Panc1 (cell line): ENCODE measurements around the gene DUSP8. TPM values are rescaled to one million over a fixed set of nuclear protein-coding genes. Genes with fewer than 3 reads are reported as not detected.
A peak's percentile ranks its signal among the peaks of the same experiment; 100 is the strongest.

Experiments used
- ATAC-seq: fragments of 200-7000 bp; cut with Tn5 transposase; 2 replicates; pipeline ENCODE4 v1.9.1; 2020; ENCODE audit warnings: mild to moderate bottlenecking, moderate library complexity
- BruUV-seq: library from RNA; stranded (reverse); fragments of 400-500 nt; replicated peaks from 2 replicates; lab custom pipeline; 2021; lab: Mats Ljungman, UMichigan
- CTCF ChIA-PET: fragments of 300-600 bp; sonication (Branson Sonifier 250); formaldehyde crosslinking; loops from one replicate; lab custom pipeline; 2022; ENCODE audit warnings: antibody characterized with exemption; lab: Charles Lee
- POLR2A ChIA-PET: fragments of 300-600 bp; sonication (Branson Sonifier 250); formaldehyde crosslinking; loops from one replicate; lab custom pipeline; 2022; ENCODE audit warnings: antibody characterized with exemption; lab: Charles Lee
- DNase-seq: peaks from one replicate; pipeline ENCODE4 v3.0.0-alpha.2; 2010; ENCODE audit warnings: low read depth, low spot score
- H3K27ac ChIP-seq: 2 replicates; pipeline ENCODE4 v1.5.1; 2011; ENCODE audit warnings: mild to moderate bottlenecking, low read length, inconsistent platforms
- H3K27me3 ChIP-seq: fragments of 200-500 bp; sonication (Bioruptor generic); 2 replicates; pipeline ENCODE4 v1.6.0; 2014; ENCODE audit warnings: low read length, inconsistent platforms; ENCODE audit not compliant: control insufficient read depth, insufficient read depth
- H3K36me3 ChIP-seq: fragments of 200-500 bp; sonication (Bioruptor generic); 2 replicates; pipeline ENCODE4 v1.5.1; 2014; ENCODE audit warnings: inconsistent platforms, mild to moderate bottlenecking, low read length, moderate library complexity; ENCODE audit not compliant: control insufficient read depth, insufficient read depth
- H3K4me1 ChIP-seq: 2 replicates; pipeline ENCODE4 v1.5.1; 2011; ENCODE audit warnings: inconsistent platforms, mild to moderate bottlenecking, low read length, moderate library complexity; ENCODE audit not compliant: control insufficient read depth, insufficient read depth
- H3K4me3 ChIP-seq, 2 experiments: 2 replicates each; pipeline ENCODE4 v1.5.1; 2011 to 2012; ENCODE audit warnings: low read depth in 2 of 2, low read length in 2 of 2, mild to moderate bottlenecking in 2 of 2, inconsistent platforms in 1 of 2, moderate library complexity in 1 of 2
- H3K9me3 ChIP-seq: fragments of 200-500 bp; sonication (Bioruptor generic); 2 replicates; pipeline ENCODE4 v1.5.1; 2014; ENCODE audit warnings: low read depth, mild to moderate bottlenecking, inconsistent platforms, low read length, moderate library complexity; ENCODE audit not compliant: control insufficient read depth, insufficient read depth
- POLR2AphosphoS5 ChIP-seq: IDR thresholded peaks from 2 replicates; pipeline ENCODE4 v1.6.1; 2012; ENCODE audit warnings: mild to moderate bottlenecking, low read depth, low read length, moderate library complexity
- SIN3A ChIP-seq: IDR thresholded peaks from 2 replicates; pipeline ENCODE4 v1.6.1; 2012; ENCODE audit warnings: low read depth, mild to moderate bottlenecking, low read length, moderate library complexity, borderline replicate concordance; ENCODE audit not compliant: insufficient read depth
- TCF7L2 ChIP-seq: IDR thresholded peaks from 2 replicates; pipeline ENCODE4 v1.6.1; 2011; ENCODE audit warnings: mild to moderate bottlenecking, low read depth, low read length, inconsistent platforms
- in situ Hi-C: cut with HindIII; loops from 2 replicates; pipeline ENCODE4 v1.10.0; 2016; ENCODE audit warnings: low sequenced_read_pairs, low pct_unique_long_range_greater_than_20kb
- intact Hi-C: fragments of 100-400 bp; cut with micrococcal nuclease; formaldehyde crosslinking; loops from one replicate; pipeline ENCODE4 v1.10.0; 2022; ENCODE audit not compliant: unreplicated experiment
- total RNA-seq: library from RNA; stranded (reverse); gene quantifications from one replicate; pipeline ENCODE4 v1.2.1, GENCODE V29; 2021; ENCODE audit not compliant: unreplicated experiment
- TF ChIP-seq, protein P1 (sequence below): fragments of 450-650 bp; IDR thresholded peaks from 2 replicates; pipeline ENCODE4 v1.5.1; 2017; ENCODE audit warnings: mild to moderate bottlenecking
- TF ChIP-seq, protein P2 (sequence below), 2 experiments: IDR thresholded peaks; 2 replicates each; pipeline ENCODE4 v1.6.1; 2011 to 2012; ENCODE audit warnings: low read depth in 2 of 2, control low read depth in 1 of 2, low read length in 1 of 2, mild to moderate bottlenecking in 1 of 2, moderate library complexity in 1 of 2; ENCODE audit not compliant: insufficient read depth in 1 of 2

The DUSP8 gene
- total RNA-seq, 1 experiment from 2014 or later: 5.5 TPM

DNA sequence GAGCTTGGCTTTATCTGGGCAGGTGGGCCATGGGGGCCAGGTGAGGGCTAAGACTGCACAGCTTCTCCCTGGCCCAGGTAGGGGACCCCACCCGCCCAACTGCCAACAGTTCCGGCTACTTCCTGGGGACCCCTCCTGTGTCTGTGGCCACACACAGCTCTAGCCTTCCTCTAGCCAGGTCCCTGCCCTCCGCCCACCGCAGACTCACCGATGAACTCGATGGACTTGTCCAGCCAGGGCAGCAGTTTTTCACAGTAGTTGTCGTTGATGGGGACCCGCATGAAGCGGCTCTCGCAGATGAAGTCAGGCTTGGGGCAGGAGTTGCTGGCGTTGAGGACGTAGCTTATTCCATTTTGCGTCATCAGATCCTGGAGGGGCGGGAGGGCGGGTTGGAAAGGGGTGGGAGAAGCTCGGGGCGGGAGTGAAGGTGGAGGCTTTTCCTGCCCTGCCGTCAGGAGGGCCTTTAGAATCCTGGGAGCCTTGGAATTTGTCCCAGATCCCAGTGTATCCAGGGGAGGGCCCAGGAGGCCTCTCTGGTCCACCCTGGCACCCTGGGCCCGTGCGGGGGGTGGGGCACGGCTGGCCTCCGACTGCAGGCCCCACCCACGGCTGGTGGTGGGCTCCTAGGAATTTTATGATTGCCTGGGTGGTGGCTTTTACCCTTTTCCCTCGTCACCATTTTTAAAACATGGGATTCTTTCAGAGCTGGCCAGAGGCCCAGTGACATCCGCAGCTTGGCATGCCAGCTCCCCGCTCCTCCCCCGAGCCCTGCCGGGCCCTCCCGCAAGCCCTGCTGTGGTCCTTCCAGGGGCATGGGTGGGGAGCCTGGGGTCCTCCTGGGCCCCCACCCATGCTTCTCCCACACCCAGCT lies 13.9 kb downstream of the DUSP8 start:
- Histone ChIP-seq H3K4me3 (no peak overlapping the region), H3K4me1 (peaks cover 17% of the 10 kb centered on the region), H3K36me3 (no peaks in the 10 kb centered on the region), H3K27ac (peak overlapping the region; percentile 1; the same call in 1 of the 2 replicates), H3K9me3 (no peaks in the 10 kb centered on the region), H3K27me3 (no peaks in the 10 kb centered on the region)
- intact Hi-C loops: no loop called here
- ChIA-PET CTCF (interaction anchor here (1.3 to 2.6 kb wide), 2 partner anchors 12 to 16 kb away, joined by 6 to 11 read pairs; no protein-coding TSS in a partner anchor), POLR2A (no interaction called here)
- BruUV-seq: no TSS peak
- in situ Hi-C loops: no loop called here
- ATAC-seq: peak; percentile 35
- TF ChIP-seq SIN3A (no peak), POLR2AphosphoS5 (no peak), TCF7L2 (no peak)
- TF ChIP-seq, protein P1, sequence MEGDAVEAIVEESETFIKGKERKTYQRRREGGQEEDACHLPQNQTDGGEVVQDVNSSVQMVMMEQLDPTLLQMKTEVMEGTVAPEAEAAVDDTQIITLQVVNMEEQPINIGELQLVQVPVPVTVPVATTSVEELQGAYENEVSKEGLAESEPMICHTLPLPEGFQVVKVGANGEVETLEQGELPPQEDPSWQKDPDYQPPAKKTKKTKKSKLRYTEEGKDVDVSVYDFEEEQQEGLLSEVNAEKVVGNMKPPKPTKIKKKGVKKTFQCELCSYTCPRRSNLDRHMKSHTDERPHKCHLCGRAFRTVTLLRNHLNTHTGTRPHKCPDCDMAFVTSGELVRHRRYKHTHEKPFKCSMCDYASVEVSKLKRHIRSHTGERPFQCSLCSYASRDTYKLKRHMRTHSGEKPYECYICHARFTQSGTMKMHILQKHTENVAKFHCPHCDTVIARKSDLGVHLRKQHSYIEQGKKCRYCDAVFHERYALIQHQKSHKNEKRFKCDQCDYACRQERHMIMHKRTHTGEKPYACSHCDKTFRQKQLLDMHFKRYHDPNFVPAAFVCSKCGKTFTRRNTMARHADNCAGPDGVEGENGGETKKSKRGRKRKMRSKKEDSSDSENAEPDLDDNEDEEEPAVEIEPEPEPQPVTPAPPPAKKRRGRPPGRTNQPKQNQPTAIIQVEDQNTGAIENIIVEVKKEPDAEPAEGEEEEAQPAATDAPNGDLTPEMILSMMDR: no peak
- TF ChIP-seq, protein P2, sequence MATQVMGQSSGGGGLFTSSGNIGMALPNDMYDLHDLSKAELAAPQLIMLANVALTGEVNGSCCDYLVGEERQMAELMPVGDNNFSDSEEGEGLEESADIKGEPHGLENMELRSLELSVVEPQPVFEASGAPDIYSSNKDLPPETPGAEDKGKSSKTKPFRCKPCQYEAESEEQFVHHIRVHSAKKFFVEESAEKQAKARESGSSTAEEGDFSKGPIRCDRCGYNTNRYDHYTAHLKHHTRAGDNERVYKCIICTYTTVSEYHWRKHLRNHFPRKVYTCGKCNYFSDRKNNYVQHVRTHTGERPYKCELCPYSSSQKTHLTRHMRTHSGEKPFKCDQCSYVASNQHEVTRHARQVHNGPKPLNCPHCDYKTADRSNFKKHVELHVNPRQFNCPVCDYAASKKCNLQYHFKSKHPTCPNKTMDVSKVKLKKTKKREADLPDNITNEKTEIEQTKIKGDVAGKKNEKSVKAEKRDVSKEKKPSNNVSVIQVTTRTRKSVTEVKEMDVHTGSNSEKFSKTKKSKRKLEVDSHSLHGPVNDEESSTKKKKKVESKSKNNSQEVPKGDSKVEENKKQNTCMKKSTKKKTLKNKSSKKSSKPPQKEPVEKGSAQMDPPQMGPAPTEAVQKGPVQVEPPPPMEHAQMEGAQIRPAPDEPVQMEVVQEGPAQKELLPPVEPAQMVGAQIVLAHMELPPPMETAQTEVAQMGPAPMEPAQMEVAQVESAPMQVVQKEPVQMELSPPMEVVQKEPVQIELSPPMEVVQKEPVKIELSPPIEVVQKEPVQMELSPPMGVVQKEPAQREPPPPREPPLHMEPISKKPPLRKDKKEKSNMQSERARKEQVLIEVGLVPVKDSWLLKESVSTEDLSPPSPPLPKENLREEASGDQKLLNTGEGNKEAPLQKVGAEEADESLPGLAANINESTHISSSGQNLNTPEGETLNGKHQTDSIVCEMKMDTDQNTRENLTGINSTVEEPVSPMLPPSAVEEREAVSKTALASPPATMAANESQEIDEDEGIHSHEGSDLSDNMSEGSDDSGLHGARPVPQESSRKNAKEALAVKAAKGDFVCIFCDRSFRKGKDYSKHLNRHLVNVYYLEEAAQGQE (IDR thresholded peaks at IDR 0.05; ENCODE audit: insufficient read depth in 1 of 2, low read depth in 2 of 2, low read length in 1 of 2): no peak
- no peak for DNase-seq

DNA sequence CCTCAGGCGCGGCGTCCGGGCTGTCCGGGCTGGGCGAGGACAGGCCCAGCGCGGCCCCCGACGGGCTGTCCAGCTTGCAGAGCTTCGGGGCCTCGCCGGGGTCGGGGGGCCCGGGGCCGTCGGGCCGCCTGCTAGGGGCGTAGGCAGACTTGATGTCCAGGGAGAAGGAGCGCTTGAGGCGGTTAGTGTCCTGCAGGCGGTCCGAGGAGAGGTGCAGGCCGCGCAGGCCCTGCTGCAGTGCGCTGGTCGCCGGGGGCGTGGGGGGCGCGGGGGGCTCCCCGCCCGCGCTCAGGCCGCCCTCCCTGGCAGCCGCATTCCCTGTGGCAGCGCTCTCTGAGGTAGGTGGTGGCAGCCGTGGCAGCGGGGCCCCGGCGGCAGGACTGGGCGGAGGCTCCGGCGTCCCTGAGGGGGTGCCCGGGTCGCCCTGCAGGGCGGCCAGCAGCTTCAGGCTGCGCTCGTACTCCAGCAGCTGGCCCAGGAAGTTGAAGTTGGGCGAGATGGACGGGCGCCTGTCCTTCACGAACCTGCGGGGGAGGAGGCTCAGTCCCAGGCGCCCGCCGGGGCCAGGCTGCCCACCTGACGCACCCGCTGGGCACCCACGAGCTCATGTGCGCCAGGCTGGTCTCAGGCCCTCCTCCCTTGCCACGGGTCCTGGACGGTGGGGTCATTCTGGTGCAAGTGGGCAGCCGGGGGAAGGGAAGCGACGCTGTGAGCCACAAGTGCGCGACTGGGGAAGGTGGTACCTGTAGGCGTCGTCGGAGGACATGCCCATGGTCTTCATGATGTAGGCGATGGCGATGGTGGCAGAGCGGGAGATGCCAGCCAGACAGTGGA lies 14.8 kb downstream of the DUSP8 start:
- no peaks in the 10 kb centered on the region for H3K27me3 ChIP-seq
- BruUV-seq: no TSS peak
- peaks cover 17% of the 10 kb centered on the region for H3K4me1 ChIP-seq
- CTCF ChIA-PET: interaction anchor here (1.3 to 2.6 kb wide), 3 partner anchors 11 to 17 kb away, joined by 6 to 11 read pairs (median 7); no protein-coding TSS in a partner anchor
- no peaks in the 10 kb centered on the region for H3K36me3 ChIP-seq
- in situ Hi-C loops (no loop called here), intact Hi-C loops (no loop called here)
- TF ChIP-seq, protein P1: no peak
- TF ChIP-seq TCF7L2 (no peak), POLR2AphosphoS5 (no peak), SIN3A (no peak)
- TF ChIP-seq, protein P2 (IDR thresholded peaks at IDR 0.05; ENCODE audit: insufficient read depth in 1 of 2, low read depth in 2 of 2, low read length in 1 of 2): no peak
- H3K4me3 ChIP-seq: no peak overlapping the region
- no peak for ATAC-seq
- H3K27ac ChIP-seq: no peak overlapping the region
- POLR2A ChIA-PET: interaction anchor here (0.6 kb wide), 1 partner anchor 428 kb away, joined by 4 read pairs; no protein-coding TSS in a partner anchor
- no peaks in the 10 kb centered on the region for H3K9me3 ChIP-seq
- no peak for DNase-seq
